ENCODE measurements around the gene ERBB2. TPM values are rescaled to one million over a fixed set of nuclear protein-coding genes. Genes with fewer than 3 reads are reported as not detected.

Gene ERBB2
- 64.2 TPM for total RNA-seq
- long read RNA-seq, full-length matches to known transcripts: 70 of 169 reads
- long read RNA-seq, partial matches to known transcripts: 77 of 169 reads
- long read RNA-seq, other reads (novel, unspliced or antisense): 22 of 169 reads

DNA sequence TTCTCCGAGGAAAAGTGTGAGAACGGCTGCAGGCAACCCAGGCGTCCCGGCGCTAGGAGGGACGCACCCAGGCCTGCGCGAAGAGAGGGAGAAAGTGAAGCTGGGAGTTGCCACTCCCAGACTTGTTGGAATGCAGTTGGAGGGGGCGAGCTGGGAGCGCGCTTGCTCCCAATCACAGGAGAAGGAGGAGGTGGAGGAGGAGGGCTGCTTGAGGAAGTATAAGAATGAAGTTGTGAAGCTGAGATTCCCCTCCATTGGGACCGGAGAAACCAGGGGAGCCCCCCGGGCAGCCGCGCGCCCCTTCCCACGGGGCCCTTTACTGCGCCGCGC lies at the start of gene ERBB2:
ERBB2 (plus strand) TSS at position 247 of the 330 bp plus-strand sequence. CDS start 175 bp downstream, outside the sequence.
- DNase-seq (peak; percentile 75), ATAC-seq (ENCODE audit: poor library complexity) (peak; percentile 86)
- intact Hi-C loops (cut with DNase I): no loop called here

GRCh38 chr17:39650121-39650579 lies 49.7 kb upstream of the ERBB2 start:
- ATAC-seq (ENCODE audit: poor library complexity) (no peak), DNase-seq (no peak)
- intact Hi-C loops (cut with DNase I): no loop called here

GRCh38 chr17:39651923-39652586 lies 47.8 kb upstream of the ERBB2 start:
- ATAC-seq (ENCODE audit: poor library complexity): no peak
- intact Hi-C loops (cut with DNase I): no loop called here

GRCh38 chr17:39652587-39653315 lies 47.1 kb upstream of the ERBB2 start:
- intact Hi-C loops (cut with DNase I): no loop called here
- no peak for DNase-seq
- no peak for ATAC-seq (ENCODE audit: poor library complexity)

More at GRCh38 chr17:39651923-39652586, 47.8 kb upstream of the ERBB2 start:
- no peak for DNase-seq

GRCh38 chr17:39653316-39653661 lies 46.6 kb upstream of the ERBB2 start:
- DNase-seq (no peak), ATAC-seq (ENCODE audit: poor library complexity) (no peak)
- intact Hi-C loops (cut with DNase I): no loop called here

- ATAC-seq (ENCODE audit: poor library complexity) (peak; percentile 53), DNase-seq (peak; percentile 76)
- intact Hi-C loops (cut with DNase I): no loop called here
Measured at GRCh38 chr17:39653662-39654331, 46.1 kb upstream of the ERBB2 start.

- ATAC-seq (ENCODE audit: poor library complexity) (no peak), DNase-seq (no peak)
Measured at GRCh38 chr17:39655105-39655504, 44.8 kb upstream of the ERBB2 start.

DNA sequence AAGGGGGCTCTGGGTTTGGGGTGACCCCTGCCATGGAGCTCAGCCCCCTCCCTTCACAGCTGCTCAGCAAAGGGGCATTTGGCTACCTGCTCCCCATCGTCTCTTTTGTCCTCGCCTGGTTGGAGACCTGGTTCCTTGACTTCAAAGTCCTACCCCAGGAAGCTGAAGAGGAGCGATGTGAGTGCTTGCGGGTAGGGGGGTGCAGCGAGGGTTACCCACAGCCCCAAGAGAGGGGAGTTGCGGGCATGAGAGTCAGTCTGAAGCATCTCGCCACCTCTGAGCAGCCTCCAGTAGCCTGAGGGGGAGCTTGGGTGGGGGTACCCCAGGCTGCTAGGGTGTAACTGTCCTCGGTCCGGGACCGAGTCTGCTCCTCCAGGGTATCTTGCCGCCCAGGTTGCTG lies 41.5 kb upstream of the ERBB2 start:
- DNase-seq (no peak), ATAC-seq (ENCODE audit: poor library complexity) (no peak)
- intact Hi-C loops (cut with DNase I): no loop called here

More at GRCh38 chr17:39655105-39655504, 44.8 kb upstream of the ERBB2 start:
- intact Hi-C loops (cut with DNase I): no loop called here

DNA sequence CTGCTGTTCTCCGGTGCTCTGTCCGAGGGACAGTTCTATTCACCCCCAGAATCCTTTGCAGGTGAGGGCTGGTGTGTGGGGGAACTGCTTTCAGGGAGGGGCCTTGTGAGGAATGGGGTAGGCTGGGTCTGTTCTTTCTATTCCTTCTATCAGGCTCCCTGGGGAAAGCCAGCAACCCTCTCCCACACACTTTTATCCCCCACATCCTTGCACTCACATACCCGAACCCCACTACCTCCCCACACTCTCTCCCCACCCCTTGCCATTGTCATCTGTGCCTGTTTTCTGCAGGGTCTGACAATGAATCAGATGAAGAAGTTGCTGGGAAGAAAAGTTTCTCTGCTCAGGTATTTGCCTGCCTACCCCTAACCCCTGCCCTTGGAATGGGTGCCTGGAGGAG lies 41.1 kb upstream of the ERBB2 start:
- intact Hi-C loops (cut with DNase I): no loop called here
- no peak for DNase-seq
- ATAC-seq (ENCODE audit: poor library complexity): no peak

GRCh38 chr17:39659279-39660010 lies 40.4 kb upstream of the ERBB2 start:
- DNase-seq (no peak), ATAC-seq (ENCODE audit: poor library complexity) (no peak)
- intact Hi-C loops (cut with DNase I): no loop called here

- DNase-seq: no peak
- intact Hi-C loops (cut with DNase I): no loop called here
- ATAC-seq (ENCODE audit: poor library complexity): no peak
Measured at GRCh38 chr17:39660011-39660360, 39.9 kb upstream of the ERBB2 start.

DNA sequence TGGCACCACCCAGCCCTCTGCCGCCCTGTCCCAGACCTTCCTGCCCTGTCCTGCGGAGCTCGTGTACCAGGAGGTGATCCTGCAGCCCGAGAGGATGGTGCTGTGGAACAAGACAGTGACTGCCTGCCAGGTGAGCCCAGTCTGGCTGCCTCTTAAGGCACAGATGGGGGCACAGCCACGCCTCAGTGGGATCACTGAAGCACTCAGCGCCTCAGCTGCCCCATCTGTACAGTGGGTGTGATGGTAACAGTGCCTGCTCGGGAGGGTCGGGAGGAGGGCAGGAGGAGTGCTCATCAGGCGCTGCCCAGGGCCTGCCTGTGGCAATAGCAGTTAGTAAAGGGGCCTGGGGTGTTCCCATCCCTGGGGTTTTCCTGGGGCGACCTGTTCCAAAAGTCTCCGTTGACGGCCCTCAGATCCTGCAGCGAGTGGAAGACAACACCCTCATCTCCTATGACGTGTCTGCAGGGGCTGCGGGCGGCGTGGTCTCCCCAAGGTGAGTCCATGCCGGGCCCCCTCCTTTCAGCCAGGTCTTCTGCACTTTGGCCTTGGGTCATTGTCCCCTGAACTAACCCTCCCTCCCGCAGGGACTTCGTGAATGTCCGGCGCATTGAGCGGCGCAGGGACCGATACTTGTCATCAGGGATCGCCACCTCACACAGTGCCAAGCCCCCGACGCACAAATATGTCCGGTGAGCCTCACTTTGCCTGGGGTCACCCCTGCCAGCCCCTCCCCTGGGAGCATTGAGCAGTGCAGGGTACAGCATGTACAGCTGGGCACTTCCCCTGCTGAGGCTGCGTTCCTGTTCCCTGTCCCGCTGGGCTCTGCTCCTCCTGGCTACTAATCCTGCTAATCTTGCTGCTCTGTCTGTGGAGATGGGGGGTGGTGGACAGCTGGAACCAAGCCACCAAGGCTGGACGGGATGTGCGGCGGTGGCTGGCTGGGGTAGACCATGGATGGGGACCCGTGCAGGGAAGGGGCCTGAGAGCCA lies 39.2 kb upstream of the ERBB2 start:
- DNase-seq (peak; percentile 74), ATAC-seq (ENCODE audit: poor library complexity) (peak; percentile 11)
- intact Hi-C loops (cut with DNase I): no loop called here

DNA sequence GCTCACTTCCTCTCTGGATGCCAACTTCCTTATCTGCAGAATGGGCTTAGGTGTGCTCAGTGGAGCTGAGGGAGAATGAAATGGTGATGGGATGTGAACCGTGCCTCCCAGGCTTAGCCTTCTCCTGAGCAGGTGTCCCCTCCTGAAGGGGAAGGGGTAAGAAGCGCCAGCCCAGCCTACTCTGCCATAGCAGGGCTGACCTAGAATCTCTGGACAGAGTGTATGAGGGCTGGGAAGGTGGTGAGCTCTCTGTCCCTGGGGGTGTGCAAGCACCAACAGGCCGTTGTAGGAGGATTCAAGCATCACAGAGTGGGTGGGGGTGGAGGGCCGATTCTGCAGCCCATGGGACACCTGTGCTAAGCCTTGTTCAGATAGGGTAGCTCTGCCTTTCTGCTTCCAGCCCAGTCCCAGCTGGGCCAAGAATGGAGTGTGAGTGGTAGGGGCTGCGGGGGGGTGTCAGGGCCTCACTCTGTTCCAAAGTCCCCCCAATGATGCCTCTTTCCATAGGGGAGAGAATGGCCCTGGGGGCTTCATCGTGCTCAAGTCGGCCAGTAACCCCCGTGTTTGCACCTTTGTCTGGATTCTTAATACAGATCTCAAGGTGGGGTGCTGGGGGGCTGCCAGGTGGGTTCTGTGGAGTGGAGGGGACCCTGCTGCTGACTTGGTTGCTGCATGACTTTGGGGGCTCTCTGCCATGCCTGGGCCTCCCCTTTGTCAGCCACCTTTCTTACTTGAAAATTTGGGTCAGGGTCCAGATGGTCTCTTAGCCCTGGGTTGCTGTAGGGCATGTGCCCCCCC lies 37.9 kb upstream of the ERBB2 start:
- DNase-seq: no peak
- intact Hi-C loops (cut with DNase I): no loop called here

DNA sequence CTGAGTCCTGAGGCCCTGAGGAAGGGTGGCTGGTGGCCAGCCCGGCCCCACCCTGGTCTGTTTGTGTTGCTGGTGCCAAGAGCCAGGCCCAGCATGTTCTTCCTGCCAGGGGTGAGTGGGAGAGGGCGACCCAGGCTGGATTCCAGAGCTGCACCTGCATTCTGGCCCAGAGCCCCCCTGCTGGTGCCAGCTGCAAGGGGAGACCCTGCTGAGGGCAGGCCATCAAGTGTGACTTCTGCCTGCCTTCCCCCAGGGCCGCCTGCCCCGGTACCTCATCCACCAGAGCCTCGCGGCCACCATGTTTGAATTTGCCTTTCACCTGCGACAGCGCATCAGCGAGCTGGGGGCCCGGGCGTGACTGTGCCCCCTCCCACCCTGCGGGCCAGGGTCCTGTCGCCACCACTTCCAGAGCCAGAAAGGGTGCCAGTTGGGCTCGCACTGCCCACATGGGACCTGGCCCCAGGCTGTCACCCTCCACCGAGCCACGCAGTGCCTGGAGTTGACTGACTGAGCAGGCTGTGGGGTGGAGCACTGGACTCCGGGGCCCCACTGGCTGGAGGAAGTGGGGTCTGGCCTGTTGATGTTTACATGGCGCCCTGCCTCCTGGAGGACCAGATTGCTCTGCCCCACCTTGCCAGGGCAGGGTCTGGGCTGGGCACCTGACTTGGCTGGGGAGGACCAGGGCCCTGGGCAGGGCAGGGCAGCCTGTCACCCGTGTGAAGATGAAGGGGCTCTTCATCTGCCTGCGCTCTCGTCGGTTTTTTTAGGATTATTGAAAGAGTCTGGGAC lies 37.1 kb upstream of the ERBB2 start:
- peak; percentile 63 for DNase-seq
- no peak for ATAC-seq (ENCODE audit: poor library complexity)
- intact Hi-C loops (cut with DNase I): no loop called here

More for the DNA sequence above, 37.9 kb upstream of the ERBB2 start:
- no peak for ATAC-seq (ENCODE audit: poor library complexity)

- DNase-seq: no peak
- intact Hi-C loops (cut with DNase I): no loop called here
- no peak for ATAC-seq (ENCODE audit: poor library complexity)
Measured at GRCh38 chr17:39663340-39663687, 36.5 kb upstream of the ERBB2 start.

Measured in Right ventricle myocardium superior (tissue), 1 donor.